HEK293 (cell line): ENCODE measurements around the gene GALNS.
A peak's percentile ranks its signal among the peaks of the same experiment; 100 is the strongest.

Experiments
- CTCF ChIA-PET: fragments of 350-600 bp; formaldehyde crosslinking; extraction: SDS; loops from one replicate; lab custom pipeline; 2021; ENCODE audit warnings: antibody characterized with exemption; lab: Yijun Ruan, JAX
- POLR2A ChIA-PET: fragments of 300-600 bp; formaldehyde crosslinking; extraction: SDS; loops from one replicate; lab custom pipeline; 2020; ENCODE audit warnings: antibody characterized with exemption, inconsistent platforms; lab: Yijun Ruan, JAX
- H3K27ac ChIP-seq: fragments of 200-500 bp; sonication (Bioruptor generic); 2 replicates; pipeline ENCODE4 v1.5.1; 2014; ENCODE audit warnings: low read depth, low read length, control low read depth, inconsistent platforms; ENCODE audit errors: extremely low read depth
- H3K36me3 ChIP-seq, 2 experiments: fragments of 200-500 bp in 1 of 2; sonication (Bioruptor generic) in 1 of 2; 1 replicate in 1 of 2; 2 replicates in 1 of 2; pipeline ENCODE4 v1.5.1; 2014 to 2017; ENCODE audit warnings: inconsistent platforms in 2 of 2, low read length in 2 of 2; ENCODE audit not compliant: control insufficient read depth in 2 of 2, insufficient read depth in 1 of 2
- H3K4me1 ChIP-seq: fragments of 200-500 bp; sonication (Bioruptor generic); 2 replicates; pipeline ENCODE4 v1.5.1; 2014; ENCODE audit warnings: mild to moderate bottlenecking, low read length, inconsistent platforms; ENCODE audit not compliant: control insufficient read depth, insufficient read depth
- H3K4me3 ChIP-seq: 2 replicates; pipeline ENCODE4 v1.5.1; 2011; ENCODE audit warnings: low read depth, mild to moderate bottlenecking, control low read depth, low read length, moderate library complexity
- H3K9me3 ChIP-seq: fragments of 200-500 bp; sonication (Bioruptor generic); 2 replicates; pipeline ENCODE4 v1.5.1; 2014; ENCODE audit warnings: low read depth, low read length, inconsistent platforms; ENCODE audit not compliant: control insufficient read depth, insufficient read depth
- GLIS1 ChIP-seq: fragments of 450-650 bp; formaldehyde crosslinking; IDR thresholded peaks from 2 replicates; pipeline ENCODE4 v1.5.1; 2016; ENCODE audit warnings: missing biosample characterization, missing genetic modification characterization
- GLIS2 ChIP-seq: fragments of 450-650 bp; formaldehyde crosslinking; IDR thresholded peaks from 2 replicates; pipeline ENCODE4 v1.5.1; 2016; ENCODE audit warnings: missing biosample characterization, missing genetic modification characterization
- IKZF3 ChIP-seq: fragments of 450-650 bp; IDR thresholded peaks from 2 replicates; pipeline ENCODE4 v1.5.0; 2018; ENCODE audit warnings: missing biosample characterization, mild to moderate bottlenecking, missing genetic modification characterization, moderate library complexity
- KLF10 ChIP-seq: fragments of 450-650 bp; IDR thresholded peaks from 2 replicates; pipeline ENCODE4 v1.5.1; 2018; ENCODE audit warnings: missing biosample characterization, mild to moderate bottlenecking, missing genetic modification characterization
- KLF16 ChIP-seq: fragments of 450-650 bp; formaldehyde crosslinking; IDR thresholded peaks from 2 replicates; pipeline ENCODE4 v1.5.1; 2017; ENCODE audit warnings: missing biosample characterization, missing genetic modification characterization
- KLF8 ChIP-seq: fragments of 450-650 bp; formaldehyde crosslinking; IDR thresholded peaks from 2 replicates; pipeline ENCODE4 v1.5.1; 2016; ENCODE audit warnings: missing biosample characterization, missing genetic modification characterization
- KLF9 ChIP-seq: fragments of 450-650 bp; formaldehyde crosslinking; IDR thresholded peaks from 2 replicates; pipeline ENCODE4 v1.5.1; 2016; ENCODE audit warnings: missing biosample characterization, missing genetic modification characterization, low read depth
- PRDM1 ChIP-seq: fragments of 450-650 bp; formaldehyde crosslinking; IDR thresholded peaks from 2 replicates; pipeline ENCODE4; 2016; ENCODE audit warnings: missing biosample characterization, missing genetic modification characterization
- SALL2 ChIP-seq: fragments of 450-650 bp; formaldehyde crosslinking; IDR thresholded peaks from 2 replicates; pipeline ENCODE4 v1.5.0; 2017; ENCODE audit warnings: missing biosample characterization, mild to moderate bottlenecking, missing genetic modification characterization, borderline replicate concordance
- SCRT2 ChIP-seq: fragments of 450-650 bp; formaldehyde crosslinking; IDR thresholded peaks from 2 replicates; pipeline ENCODE4 v1.5.1; 2016; ENCODE audit warnings: missing biosample characterization, missing genetic modification characterization
- SP2 ChIP-seq: fragments of 450-650 bp; formaldehyde crosslinking; IDR thresholded peaks from 2 replicates; pipeline ENCODE4 v1.5.1; 2016; ENCODE audit warnings: missing biosample characterization, missing genetic modification characterization
- SP3 ChIP-seq: fragments of 450-650 bp; formaldehyde crosslinking; IDR thresholded peaks from 2 replicates; pipeline ENCODE4 v1.5.1; 2016; ENCODE audit warnings: missing biosample characterization, missing genetic modification characterization
- SP7 ChIP-seq: fragments of 450-650 bp; formaldehyde crosslinking; IDR thresholded peaks from 2 replicates; pipeline ENCODE4 v1.5.1; 2016; ENCODE audit warnings: missing biosample characterization, missing genetic modification characterization
- WT1 ChIP-seq: fragments of 450-650 bp; formaldehyde crosslinking; IDR thresholded peaks from 2 replicates; pipeline ENCODE4 v1.5.1; 2016; ENCODE audit warnings: missing biosample characterization, missing genetic modification characterization
- ZBTB48 ChIP-seq: fragments of 450-650 bp; formaldehyde crosslinking; IDR thresholded peaks from 2 replicates; pipeline ENCODE4 v1.5.1; 2016; ENCODE audit warnings: missing biosample characterization, missing genetic modification characterization
- ZFHX2 ChIP-seq: fragments of 450-650 bp; formaldehyde crosslinking; conservative IDR thresholded peaks from 2 replicates; pipeline ENCODE4 v1.5.1; 2016; ENCODE audit warnings: missing biosample characterization, missing genetic modification characterization
- ZIC2 ChIP-seq: fragments of 450-650 bp; formaldehyde crosslinking; IDR thresholded peaks from 2 replicates; pipeline ENCODE4 v1.5.1; 2016; ENCODE audit warnings: missing biosample characterization, missing genetic modification characterization
- ZNF155 ChIP-seq: fragments of 450-650 bp; formaldehyde crosslinking; IDR thresholded peaks from 2 replicates; pipeline ENCODE4 v1.5.1; 2016; ENCODE audit warnings: missing biosample characterization, missing genetic modification characterization
- ZNF423 ChIP-seq: fragments of 450-650 bp; formaldehyde crosslinking; IDR thresholded peaks from 2 replicates; pipeline ENCODE4 v1.5.1; 2016; ENCODE audit warnings: missing biosample characterization, missing genetic modification characterization
- ZNF596 ChIP-seq: fragments of 450-650 bp; IDR thresholded peaks from 2 replicates; pipeline ENCODE4 v1.5.0; 2018; ENCODE audit warnings: missing biosample characterization, mild to moderate bottlenecking, missing genetic modification characterization, moderate library complexity
- ZNF610 ChIP-seq: fragments of 450-650 bp; formaldehyde crosslinking; IDR thresholded peaks from 2 replicates; pipeline ENCODE4 v1.5.1; 2016; ENCODE audit warnings: missing biosample characterization, missing genetic modification characterization, borderline replicate concordance
- ZNF664 ChIP-seq: fragments of 450-650 bp; formaldehyde crosslinking; IDR thresholded peaks from 2 replicates; pipeline ENCODE4 v1.5.1; 2016; ENCODE audit warnings: missing biosample characterization, missing genetic modification characterization
- ZSCAN16 ChIP-seq: fragments of 450-650 bp; formaldehyde crosslinking; IDR thresholded peaks from 2 replicates; pipeline ENCODE4 v1.5.1; 2016; ENCODE audit warnings: missing biosample characterization, missing genetic modification characterization
- ZSCAN30 ChIP-seq: fragments of 450-650 bp; IDR thresholded peaks from 2 replicates; pipeline ENCODE4 v1.5.1; 2018; ENCODE audit warnings: missing biosample characterization, mild to moderate bottlenecking, missing genetic modification characterization, moderate library complexity
- ZXDB ChIP-seq: fragments of 450-650 bp; formaldehyde crosslinking; IDR thresholded peaks from 2 replicates; pipeline ENCODE4 v1.5.1; 2016; ENCODE audit warnings: missing biosample characterization, missing genetic modification characterization
- TF ChIP-seq, protein P1 (sequence below): fragments of 450-650 bp; formaldehyde crosslinking; IDR thresholded peaks from 2 replicates; pipeline ENCODE4 v1.5.1; 2016; ENCODE audit warnings: missing biosample characterization, missing genetic modification characterization
- TF ChIP-seq, protein P2 (sequence below): fragments of 450-650 bp; formaldehyde crosslinking; IDR thresholded peaks from 2 replicates; pipeline ENCODE4 v1.5.1; 2016; ENCODE audit warnings: missing biosample characterization, missing genetic modification characterization
- TF ChIP-seq, protein P3 (sequence below): fragments of 450-650 bp; formaldehyde crosslinking; IDR thresholded peaks from 2 replicates; pipeline ENCODE4 v1.5.1; 2016; ENCODE audit warnings: missing biosample characterization, missing genetic modification characterization, borderline replicate concordance

Gene GALNS

DNA sequence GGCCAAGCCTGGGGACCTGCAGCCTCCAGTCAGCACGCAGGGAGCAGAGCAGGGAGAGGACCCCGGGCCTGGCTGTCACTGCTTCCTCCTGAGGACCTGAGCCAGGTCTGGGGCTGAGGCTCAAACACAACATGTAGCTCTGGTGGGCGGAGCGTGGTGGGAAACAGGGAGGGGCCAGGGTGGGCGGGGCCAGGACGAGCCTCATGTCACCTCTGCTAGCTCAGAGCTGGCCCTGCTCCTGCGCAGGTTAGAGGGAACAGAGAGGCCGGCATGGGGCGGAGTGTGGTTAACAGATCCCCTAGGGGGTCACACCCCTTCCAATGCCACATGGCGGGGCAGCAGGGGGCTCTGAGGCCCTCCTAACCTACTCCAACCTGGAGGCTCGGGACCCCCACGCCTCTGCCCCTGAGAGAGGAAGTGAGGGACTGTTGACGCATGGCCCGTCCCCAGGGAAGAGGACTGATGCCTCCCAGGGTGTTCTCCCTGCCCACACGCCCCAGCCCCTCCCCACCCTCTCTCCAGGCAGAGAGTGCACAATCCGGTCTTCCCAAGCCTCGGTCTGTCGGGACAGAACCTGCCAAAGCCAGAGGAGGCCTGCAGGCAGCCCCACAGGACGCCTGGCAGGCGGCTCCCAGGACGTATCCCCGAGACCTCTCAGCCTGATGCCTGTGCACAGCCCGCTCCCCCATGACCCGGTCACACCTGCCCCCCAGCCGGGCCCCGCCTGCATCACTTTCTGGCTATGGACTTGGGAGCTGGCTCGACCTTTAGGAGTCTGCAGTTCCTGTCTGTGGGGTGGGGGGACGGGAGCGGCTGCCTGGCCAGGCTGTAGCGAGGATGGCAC is 86.9 kb downstream of the GALNS start:
- H3K9me3 ChIP-seq, result no peaks in the 10 kb centered on the region
- H3K36me3 ChIP-seq, result no peaks in the 10 kb centered on the region
- H3K4me1 ChIP-seq, result peaks cover 36% of the 10 kb centered on the region
- CTCF ChIA-PET, result interaction anchor here (1.4 to 9.2 kb wide), 3 partner anchors 27 to 33 kb away, joined by 5 to 58 read pairs (median 6); no protein-coding TSS in a partner anchor
- H3K4me3 ChIP-seq, result no peak overlapping the region; the same call in 1 of the 2 replicates
- H3K27ac ChIP-seq, result peak overlapping the region; percentile 80
- POLR2A ChIA-PET, result interaction anchor here (0.7 to 6.8 kb wide), 11 partner anchors 11 to 42 kb away, joined by 3 to 97 read pairs (median 5); partner anchors contain the start of genes APRT, CDT1 and PIEZO1
- TF ChIP-seq SALL2 (no peak), ZSCAN30 (tag by site-specific recombination) (no peak), ZIC2 (peak; percentile 94), ZNF423 (tag by site-specific recombination) (peak; percentile 86), ZNF155 (tag by site-specific recombination) (no peak), PRDM1 (tag by site-specific recombination) (no peak), ZSCAN16 (tag by site-specific recombination) (0 out of 2 replicates have a peak, but pooled peaks have one; percentile 36), ZNF596 (no peak), KLF9 (tag by site-specific recombination) (peak; percentile 71; the same call in 1 of the 2 replicates), KLF16 (0 out of 2 replicates have a peak, but pooled peaks have one; percentile 17), GLIS1 (peak; percentile 100), SP3 (peak; percentile 42; the same call in 1 of the 2 replicates), WT1 (tag by site-specific recombination) (peak; percentile 40; the same call in 1 of the 2 replicates), ZNF610 (tag by site-specific recombination) (0 out of 2 replicates have a peak, but pooled peaks have one; percentile 15), KLF10 (tag by site-specific recombination) (peak; percentile 28; the same call in 1 of the 2 replicates), IKZF3 (0 out of 2 replicates have a peak, but pooled peaks have one; percentile 24), GLIS2 (tag by site-specific recombination) (peak; percentile 81), SP7 (tag by site-specific recombination) (0 out of 2 replicates have a peak, but pooled peaks have one; percentile 33), ZXDB (tag by site-specific recombination) (peak; percentile 21; the same call in 1 of the 2 replicates), ZBTB48 (tag by site-specific recombination) (0 out of 2 replicates have a peak, but pooled peaks have one; percentile 31), ZNF664 (tag by site-specific recombination) (no peak), SP2 (tag by site-specific recombination) (peak; percentile 46), SCRT2 (no peak), KLF8 (tag by site-specific recombination) (0 out of 2 replicates have a peak, but pooled peaks have one; percentile 54), ZFHX2 (0 out of 2 replicates have a peak, but pooled peaks have one; percentile 23)
- TF ChIP-seq, protein P1, sequence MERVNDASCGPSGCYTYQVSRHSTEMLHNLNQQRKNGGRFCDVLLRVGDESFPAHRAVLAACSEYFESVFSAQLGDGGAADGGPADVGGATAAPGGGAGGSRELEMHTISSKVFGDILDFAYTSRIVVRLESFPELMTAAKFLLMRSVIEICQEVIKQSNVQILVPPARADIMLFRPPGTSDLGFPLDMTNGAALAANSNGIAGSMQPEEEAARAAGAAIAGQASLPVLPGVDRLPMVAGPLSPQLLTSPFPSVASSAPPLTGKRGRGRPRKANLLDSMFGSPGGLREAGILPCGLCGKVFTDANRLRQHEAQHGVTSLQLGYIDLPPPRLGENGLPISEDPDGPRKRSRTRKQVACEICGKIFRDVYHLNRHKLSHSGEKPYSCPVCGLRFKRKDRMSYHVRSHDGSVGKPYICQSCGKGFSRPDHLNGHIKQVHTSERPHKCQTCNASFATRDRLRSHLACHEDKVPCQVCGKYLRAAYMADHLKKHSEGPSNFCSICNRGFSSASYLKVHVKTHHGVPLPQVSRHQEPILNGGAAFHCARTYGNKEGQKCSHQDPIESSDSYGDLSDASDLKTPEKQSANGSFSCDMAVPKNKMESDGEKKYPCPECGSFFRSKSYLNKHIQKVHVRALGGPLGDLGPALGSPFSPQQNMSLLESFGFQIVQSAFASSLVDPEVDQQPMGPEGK (tag by site-specific recombination), result peak; percentile 74
- TF ChIP-seq, protein P2, sequence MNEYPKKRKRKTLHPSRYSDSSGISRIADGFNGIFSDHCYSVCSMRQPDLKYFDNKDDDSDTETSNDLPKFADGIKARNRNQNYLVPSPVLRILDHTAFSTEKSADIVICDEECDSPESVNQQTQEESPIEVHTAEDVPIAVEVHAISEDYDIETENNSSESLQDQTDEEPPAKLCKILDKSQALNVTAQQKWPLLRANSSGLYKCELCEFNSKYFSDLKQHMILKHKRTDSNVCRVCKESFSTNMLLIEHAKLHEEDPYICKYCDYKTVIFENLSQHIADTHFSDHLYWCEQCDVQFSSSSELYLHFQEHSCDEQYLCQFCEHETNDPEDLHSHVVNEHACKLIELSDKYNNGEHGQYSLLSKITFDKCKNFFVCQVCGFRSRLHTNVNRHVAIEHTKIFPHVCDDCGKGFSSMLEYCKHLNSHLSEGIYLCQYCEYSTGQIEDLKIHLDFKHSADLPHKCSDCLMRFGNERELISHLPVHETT (tag by site-specific recombination), result no peak
- TF ChIP-seq, protein P3, sequence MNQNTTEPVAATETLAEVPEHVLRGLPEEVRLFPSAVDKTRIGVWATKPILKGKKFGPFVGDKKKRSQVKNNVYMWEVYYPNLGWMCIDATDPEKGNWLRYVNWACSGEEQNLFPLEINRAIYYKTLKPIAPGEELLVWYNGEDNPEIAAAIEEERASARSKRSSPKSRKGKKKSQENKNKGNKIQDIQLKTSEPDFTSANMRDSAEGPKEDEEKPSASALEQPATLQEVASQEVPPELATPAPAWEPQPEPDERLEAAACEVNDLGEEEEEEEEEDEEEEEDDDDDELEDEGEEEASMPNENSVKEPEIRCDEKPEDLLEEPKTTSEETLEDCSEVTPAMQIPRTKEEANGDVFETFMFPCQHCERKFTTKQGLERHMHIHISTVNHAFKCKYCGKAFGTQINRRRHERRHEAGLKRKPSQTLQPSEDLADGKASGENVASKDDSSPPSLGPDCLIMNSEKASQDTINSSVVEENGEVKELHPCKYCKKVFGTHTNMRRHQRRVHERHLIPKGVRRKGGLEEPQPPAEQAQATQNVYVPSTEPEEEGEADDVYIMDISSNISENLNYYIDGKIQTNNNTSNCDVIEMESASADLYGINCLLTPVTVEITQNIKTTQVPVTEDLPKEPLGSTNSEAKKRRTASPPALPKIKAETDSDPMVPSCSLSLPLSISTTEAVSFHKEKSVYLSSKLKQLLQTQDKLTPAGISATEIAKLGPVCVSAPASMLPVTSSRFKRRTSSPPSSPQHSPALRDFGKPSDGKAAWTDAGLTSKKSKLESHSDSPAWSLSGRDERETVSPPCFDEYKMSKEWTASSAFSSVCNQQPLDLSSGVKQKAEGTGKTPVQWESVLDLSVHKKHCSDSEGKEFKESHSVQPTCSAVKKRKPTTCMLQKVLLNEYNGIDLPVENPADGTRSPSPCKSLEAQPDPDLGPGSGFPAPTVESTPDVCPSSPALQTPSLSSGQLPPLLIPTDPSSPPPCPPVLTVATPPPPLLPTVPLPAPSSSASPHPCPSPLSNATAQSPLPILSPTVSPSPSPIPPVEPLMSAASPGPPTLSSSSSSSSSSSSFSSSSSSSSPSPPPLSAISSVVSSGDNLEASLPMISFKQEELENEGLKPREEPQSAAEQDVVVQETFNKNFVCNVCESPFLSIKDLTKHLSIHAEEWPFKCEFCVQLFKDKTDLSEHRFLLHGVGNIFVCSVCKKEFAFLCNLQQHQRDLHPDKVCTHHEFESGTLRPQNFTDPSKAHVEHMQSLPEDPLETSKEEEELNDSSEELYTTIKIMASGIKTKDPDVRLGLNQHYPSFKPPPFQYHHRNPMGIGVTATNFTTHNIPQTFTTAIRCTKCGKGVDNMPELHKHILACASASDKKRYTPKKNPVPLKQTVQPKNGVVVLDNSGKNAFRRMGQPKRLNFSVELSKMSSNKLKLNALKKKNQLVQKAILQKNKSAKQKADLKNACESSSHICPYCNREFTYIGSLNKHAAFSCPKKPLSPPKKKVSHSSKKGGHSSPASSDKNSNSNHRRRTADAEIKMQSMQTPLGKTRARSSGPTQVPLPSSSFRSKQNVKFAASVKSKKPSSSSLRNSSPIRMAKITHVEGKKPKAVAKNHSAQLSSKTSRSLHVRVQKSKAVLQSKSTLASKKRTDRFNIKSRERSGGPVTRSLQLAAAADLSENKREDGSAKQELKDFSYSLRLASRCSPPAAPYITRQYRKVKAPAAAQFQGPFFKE (tag by site-specific recombination), result no peak
